ENCODE measurements around the gene IP6K1. TPM values are rescaled to one million over a fixed set of nuclear protein-coding genes. Genes with fewer than 3 reads are reported as not detected.

Gene IP6K1
- total RNA-seq, 1 experiment from 2014 or later, result 42.2 TPM

DNA sequence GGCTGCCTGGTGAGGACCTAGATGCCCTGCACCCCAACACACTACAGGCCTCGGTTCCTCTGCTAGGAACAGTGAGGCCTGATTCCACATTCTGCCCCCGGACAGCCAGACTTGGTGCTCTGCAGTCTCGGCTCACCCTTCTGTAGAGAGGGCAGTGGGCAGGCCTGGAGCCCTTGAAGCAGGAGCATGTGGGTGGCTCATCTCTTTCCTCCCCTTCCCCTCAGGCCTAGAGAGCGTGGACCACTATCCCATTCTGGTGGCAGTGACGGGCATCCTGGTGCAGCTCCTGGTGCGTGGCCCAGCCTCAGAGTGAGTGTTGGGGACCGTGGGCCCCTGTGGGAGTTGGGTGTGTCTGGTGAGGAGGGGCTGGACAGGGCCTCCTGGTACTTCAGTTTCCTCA, 70.2 kb downstream of the IP6K1 start:
- peaks cover 10% of the 10 kb centered on the region for H3K23me2 ChIP-seq (ENCODE audit: insufficient read length, low read depth, low read length, poor library complexity, severe bottlenecking)
- H2BK12ac ChIP-seq (ENCODE audit: insufficient read length, low read depth, low read length), result no peak overlapping the region
- TF ChIP-seq, protein P1, sequence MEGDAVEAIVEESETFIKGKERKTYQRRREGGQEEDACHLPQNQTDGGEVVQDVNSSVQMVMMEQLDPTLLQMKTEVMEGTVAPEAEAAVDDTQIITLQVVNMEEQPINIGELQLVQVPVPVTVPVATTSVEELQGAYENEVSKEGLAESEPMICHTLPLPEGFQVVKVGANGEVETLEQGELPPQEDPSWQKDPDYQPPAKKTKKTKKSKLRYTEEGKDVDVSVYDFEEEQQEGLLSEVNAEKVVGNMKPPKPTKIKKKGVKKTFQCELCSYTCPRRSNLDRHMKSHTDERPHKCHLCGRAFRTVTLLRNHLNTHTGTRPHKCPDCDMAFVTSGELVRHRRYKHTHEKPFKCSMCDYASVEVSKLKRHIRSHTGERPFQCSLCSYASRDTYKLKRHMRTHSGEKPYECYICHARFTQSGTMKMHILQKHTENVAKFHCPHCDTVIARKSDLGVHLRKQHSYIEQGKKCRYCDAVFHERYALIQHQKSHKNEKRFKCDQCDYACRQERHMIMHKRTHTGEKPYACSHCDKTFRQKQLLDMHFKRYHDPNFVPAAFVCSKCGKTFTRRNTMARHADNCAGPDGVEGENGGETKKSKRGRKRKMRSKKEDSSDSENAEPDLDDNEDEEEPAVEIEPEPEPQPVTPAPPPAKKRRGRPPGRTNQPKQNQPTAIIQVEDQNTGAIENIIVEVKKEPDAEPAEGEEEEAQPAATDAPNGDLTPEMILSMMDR (conservative IDR thresholded peaks at IDR 0.05), result no peak
- no peak overlapping the region for H3K27ac ChIP-seq (ENCODE audit: insufficient read length, low read depth, low read length)
- H3T11ph ChIP-seq (ENCODE audit: low read length), result no peak overlapping the region
- H2BK15ac ChIP-seq (ENCODE audit: low read depth, low read length), result no peak overlapping the region
- no peak overlapping the region for H3K4ac ChIP-seq (ENCODE audit: low read depth, low read length)
- H2AK5ac ChIP-seq (ENCODE audit: insufficient read length, low read length), result no peak overlapping the region
- H4K91ac ChIP-seq (ENCODE audit: insufficient read length, low read depth, low read length), result no peak overlapping the region
- no peak overlapping the region for H3K14ac ChIP-seq (ENCODE audit: insufficient read depth, low read length)
- no peaks in the 10 kb centered on the region for H4K20me1 ChIP-seq (ENCODE audit: control insufficient read depth, insufficient read depth, insufficient read length)
- H3K9ac ChIP-seq (ENCODE audit: extremely low read depth, insufficient read length, low read length), result no peak overlapping the region
- WGBS (ENCODE audit: extremely low coverage, insufficient read length, low lambda C conversion rate), result no CpG with 5 or more reads among the region's 7 CpGs
- no peak overlapping the region for H3K56ac ChIP-seq (ENCODE audit: insufficient read length, low read depth, low read length)
- H3K4me1 Mint-ChIP-seq, result peaks cover 8 to 10% of the 10 kb centered on the region in 2 experiments
- no peaks in the 10 kb centered on the region for H3K79me2 ChIP-seq (ENCODE audit: insufficient read depth, low read length)
- peaks cover 4% of the 10 kb centered on the region for H3K27me3 Mint-ChIP-seq (ENCODE audit: low read depth)
- DNase-seq, result no peak
- no peak overlapping the region for H3K23ac ChIP-seq (ENCODE audit: insufficient read length, low read depth, low read length)
- H3K27me3 ChIP-seq (ENCODE audit: insufficient read depth, low read length), result no peaks in the 10 kb centered on the region
- H3K79me1 ChIP-seq (ENCODE audit: insufficient read depth, low read depth, low read length, poor library complexity, severe bottlenecking), result no peaks in the 10 kb centered on the region
- H3K9me3 ChIP-seq (ENCODE audit: control insufficient read depth, low read depth, low read length), result no peaks in the 10 kb centered on the region
- H3K4me2 ChIP-seq (ENCODE audit: insufficient read depth, insufficient read length, low read length), result no peak overlapping the region
- no peak overlapping the region for H4K5ac ChIP-seq (ENCODE audit: insufficient read length, low read depth, low read length)
- peaks cover 0 to 17% (median 17%) of the 10 kb centered on the region in 3 experiments; a peak in 6 of 7 replicates for H3K36me3 Mint-ChIP-seq (ENCODE audit: insufficient read depth in 1 of 3, low read depth in 3 of 3)
- H4K8ac ChIP-seq (replicated peaks; ENCODE audit: insufficient read length, low read depth, low read length), result no peak overlapping the region
- H2AFZ ChIP-seq (ENCODE audit: low read length), result no peak overlapping the region
- H3K27ac Mint-ChIP-seq, result 0 out of 7 replicates have a peak overlapping the region, but pooled peaks of 1 of the 3 experiments have one; percentile 29
- no peak overlapping the region for H2BK20ac ChIP-seq (ENCODE audit: low read depth, low read length, poor library complexity, severe bottlenecking)
- no peaks in the 10 kb centered on the region for H3K9me3 Mint-ChIP-seq
- no peaks in the 10 kb centered on the region for H3K4me1 ChIP-seq (ENCODE audit: insufficient read depth, low read length)
- H3K18ac ChIP-seq (ENCODE audit: insufficient read length, low read depth, low read length), result no peak overlapping the region
- H2BK5ac ChIP-seq (ENCODE audit: insufficient read length, low read length), result no peak overlapping the region
- no peak overlapping the region; a peak in 1 of 5 replicates for H3K4me3 Mint-ChIP-seq
- H2BK120ac ChIP-seq (ENCODE audit: low read depth, low read length, poor library complexity, severe bottlenecking), result no peak overlapping the region
